ENCODE results near the gene CLIP3. TPM values are rescaled to one million over a fixed set of nuclear protein-coding genes. Genes with fewer than 3 reads are reported as not detected.
A peak's percentile ranks its signal among the peaks of the same experiment; 100 is the strongest.
"Not testable (repeated sequence)": the region's sequence is repeated elsewhere in the genome, so short reads cannot be mapped to it uniquely, and the experiment has no call there.

The CLIP3 gene, protein sequence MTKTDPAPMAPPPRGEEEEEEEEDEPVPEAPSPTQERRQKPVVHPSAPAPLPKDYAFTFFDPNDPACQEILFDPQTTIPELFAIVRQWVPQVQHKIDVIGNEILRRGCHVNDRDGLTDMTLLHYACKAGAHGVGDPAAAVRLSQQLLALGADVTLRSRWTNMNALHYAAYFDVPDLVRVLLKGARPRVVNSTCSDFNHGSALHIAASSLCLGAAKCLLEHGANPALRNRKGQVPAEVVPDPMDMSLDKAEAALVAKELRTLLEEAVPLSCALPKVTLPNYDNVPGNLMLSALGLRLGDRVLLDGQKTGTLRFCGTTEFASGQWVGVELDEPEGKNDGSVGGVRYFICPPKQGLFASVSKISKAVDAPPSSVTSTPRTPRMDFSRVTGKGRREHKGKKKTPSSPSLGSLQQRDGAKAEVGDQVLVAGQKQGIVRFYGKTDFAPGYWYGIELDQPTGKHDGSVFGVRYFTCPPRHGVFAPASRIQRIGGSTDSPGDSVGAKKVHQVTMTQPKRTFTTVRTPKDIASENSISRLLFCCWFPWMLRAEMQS
- total RNA-seq (2014; rRNA removed; shearing (Covaris generic)): 0.45 TPM in 1 of 2 replicates, not detected in the other
- polyA plus RNA-seq (2015; cell fraction: cytosol; rRNA removed): 0.47 and 0.67 TPM in 2 replicates
- 0.91 and 1.1 TPM in 2 replicates for polyA plus RNA-seq (2015; cell fraction: nucleus; rRNA removed)

DNA sequence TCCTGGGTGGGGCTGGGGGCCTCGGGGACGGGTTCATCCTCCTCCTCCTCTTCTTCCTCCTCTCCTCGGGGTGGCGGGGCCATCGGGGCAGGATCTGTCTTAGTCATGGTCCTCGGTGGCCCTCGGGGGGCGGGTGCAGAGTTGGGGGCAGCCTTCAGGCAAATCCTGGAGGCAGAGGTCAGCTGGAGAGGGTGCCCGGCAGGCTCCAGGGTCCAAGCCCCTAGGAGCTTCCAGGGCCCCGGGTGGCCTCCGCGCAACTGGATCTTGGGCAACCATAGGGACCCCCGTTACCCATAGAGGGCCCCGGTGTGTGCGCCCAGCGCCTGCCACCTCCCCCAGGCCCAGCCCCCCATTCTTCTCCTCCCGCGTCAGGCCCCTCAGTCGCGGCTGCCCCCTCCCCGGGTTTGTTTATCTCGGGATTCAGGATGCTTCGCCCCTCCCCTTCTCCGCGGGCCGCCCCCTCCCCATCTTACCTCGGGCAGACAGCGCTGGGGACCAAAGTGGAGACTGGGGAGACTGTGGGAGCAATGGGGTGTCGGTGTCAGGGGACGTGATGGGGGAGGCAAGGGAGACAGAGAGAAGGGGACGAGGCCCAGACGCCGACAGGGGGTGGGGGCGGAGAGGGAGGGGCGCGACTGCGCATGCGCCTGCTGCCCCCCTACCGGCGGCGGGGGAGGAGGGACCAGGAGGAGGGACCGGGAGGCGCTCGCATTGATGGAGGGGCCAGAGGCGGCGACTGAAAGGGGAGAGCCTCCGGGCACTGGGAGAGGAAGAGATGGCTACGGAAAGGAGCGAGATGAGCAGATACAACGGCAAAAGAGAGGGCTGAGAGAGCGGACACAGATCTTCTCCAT is at the start of gene CLIP3:
Gene CLIP3 (minus strand): TSS at position 623 of the 854 bp plus-strand sequence. CDS start 516 bp downstream, at position 107.
- DNase-seq (ENCODE audit: low read depth): no peak

DNA sequence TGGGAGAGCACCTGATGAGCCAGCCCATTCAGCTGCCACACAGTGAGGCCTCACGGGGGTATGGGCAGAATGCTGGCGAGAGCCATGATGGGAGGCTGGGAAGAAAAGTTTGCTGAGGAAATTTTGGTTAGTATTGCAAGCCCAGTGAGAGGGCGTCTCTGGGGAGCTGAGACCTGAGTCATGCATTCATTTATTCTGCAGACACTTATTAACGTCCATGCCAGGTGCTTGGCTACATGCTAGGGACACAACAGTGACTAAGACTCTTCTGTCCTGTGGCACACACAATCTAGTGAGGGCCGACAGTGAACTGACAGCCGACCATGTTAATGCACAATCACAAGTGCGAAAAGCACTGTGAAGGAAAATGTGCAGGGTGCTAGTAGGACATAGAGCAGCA is 49.2 kb upstream of the CLIP3 start:
- no peak for DNase-seq (ENCODE audit: low read depth)

DNA sequence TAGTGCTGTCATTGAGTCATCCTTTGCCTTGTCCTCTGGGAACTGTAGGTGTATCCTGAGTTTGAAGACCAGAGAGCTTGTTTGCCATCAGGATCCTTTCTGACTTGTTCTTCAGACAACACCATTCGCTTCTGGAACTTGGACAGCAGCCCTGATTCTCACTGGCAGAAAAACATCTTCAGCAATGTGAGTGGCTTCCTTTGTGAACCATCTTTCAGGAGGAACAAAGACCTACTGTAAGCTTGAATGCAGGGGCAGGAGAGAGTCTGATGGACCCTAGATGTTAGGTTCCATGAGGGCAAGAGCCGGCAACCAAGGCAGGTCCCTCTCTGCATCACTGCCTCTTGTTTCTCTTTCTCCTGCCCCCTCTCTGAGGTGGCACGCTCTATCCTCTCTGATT is 48.7 kb upstream of the CLIP3 start:
- no peak for DNase-seq (ENCODE audit: low read depth)

DNA sequence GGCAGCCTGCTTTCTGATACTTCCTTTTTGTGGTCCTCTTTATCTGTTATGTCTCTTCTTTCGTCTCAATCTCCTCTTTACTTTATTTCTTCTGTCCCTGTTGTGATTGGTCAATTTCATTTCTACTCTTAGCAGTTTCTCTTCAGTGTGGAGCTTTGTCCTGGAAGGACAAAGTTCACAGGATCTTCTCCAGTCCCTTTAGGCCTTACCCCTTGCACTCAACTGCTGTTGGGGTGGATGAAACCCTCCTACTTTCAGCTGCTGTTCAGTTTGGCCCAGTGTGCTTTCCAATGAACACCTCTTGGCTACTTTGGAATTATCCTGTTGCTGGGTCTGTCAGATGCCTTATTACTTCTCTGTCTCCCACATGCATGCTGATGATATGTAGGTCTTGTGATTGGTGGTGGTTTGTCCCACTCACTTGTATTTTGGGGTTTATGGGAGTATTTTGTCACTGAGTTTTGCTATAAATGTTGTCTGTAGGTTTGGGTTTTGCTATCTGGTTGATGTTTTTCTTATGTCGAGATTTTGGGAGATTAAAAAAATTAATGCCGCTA is 46.8 kb upstream of the CLIP3 start:
- no peak for DNase-seq (ENCODE audit: low read depth)

DNA sequence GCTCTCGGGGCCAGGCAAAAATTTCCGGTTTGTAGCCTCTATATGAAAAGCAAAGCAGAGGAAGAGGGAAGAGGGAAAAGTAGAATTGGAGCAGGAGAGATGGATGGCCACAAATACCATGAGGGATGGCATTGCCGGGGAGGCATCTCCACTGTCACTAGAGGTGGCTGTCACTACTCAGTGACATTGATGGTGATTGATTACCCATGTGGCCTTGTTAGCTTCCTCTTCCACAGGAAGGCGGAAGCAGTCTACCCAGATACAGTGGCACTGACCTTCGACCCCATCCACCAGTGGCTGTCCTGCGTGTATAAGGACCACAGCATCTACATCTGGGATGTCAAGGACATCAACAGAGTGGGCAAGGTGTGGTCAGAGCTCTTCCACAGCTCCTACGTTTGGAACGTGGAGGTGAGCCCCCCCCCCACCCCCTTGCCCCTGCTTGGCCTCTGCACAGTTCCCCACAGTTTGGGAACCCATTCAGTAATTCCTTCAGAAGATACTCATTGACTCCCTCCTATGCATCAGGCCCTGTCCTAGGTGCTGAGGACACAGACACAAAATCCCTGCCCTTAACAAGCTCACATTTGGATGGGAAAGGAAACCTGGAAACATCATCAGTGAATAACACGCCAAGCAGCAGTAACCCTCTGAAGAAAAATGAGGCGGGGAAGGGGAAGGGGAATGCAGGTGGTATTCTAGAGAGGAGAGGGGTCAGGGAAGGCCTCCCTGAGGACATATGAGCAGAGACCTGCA is 40.6 kb upstream of the CLIP3 start:
- DNase-seq (ENCODE audit: low read depth): no peak

DNA sequence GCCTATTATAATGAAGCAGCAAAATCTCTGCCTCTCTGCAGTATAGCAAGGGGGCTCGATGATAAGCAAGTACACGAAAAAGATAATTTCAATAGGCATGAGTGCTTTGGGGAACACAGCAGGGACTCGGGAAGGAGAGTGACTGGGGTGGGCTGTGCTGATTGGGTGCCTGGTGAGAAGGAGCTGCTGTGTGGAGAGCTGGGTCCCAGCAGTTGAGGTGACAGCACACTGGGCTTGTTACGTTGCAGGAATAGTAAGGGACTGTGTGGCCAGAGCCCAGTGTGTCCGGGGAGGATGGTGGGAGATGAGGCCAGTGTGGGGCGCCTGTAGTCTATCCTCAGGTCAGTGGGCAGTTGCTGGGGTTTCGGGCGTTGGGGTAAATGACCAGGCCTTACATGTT is 39.4 kb upstream of the CLIP3 start:
- DNase-seq (ENCODE audit: low read depth): no peak

DNA sequence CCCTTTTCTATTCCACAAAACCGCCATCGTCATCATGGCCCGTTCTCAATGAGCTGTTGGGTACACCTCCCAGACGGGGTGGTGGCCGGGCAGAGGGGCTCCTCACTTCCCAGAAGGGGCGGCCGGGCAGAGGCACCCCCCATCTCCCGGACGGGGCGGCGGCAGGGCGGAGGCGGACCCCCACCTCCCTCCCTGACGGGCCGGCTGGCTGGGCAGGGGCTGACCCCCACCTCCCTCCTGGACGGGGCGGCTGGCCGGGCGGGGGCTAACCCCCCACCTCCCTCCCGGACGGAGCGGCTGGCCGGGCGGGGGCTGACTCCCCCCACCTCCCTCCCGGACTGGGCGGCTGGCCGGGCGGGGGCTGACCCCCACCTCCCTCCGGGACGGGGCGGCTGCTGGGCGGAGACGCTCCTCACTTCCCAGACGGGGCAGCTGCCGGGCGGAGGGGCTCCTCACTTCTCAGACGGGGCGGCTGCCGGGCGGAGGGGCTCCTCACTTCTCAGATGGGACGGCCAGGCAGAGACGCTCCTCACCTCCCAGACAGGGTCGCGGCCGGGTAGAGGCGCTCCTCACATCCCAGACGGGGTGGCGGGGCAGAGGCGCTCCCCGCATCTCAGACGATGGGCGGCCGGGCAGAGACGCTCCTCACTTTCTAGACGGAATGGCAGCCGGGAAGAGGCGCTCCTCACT is 36.3 kb upstream of the CLIP3 start:
- DNase-seq (ENCODE audit: low read depth): not testable (repeated sequence)

DNA sequence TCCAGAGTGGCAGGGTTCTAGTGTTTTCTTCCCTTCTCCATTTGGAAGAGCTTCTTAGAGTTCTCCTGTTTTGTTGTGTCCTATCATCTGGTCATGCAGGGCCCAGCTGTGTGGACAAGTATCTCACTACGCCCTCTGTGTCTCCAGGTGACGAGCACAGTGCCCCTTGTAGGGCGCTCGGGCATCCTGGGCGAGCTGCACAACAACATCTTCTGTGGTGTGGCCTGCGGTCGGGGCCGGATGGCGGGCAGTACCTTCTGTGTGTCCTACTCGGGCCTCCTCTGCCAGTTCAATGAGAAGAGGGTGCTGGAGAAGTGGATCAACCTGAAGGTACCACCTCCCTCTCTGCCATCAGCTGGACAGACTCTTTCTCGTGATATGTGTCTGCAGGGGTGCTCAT is 35.0 kb upstream of the CLIP3 start:
- no peak for DNase-seq (ENCODE audit: low read depth)

DNA sequence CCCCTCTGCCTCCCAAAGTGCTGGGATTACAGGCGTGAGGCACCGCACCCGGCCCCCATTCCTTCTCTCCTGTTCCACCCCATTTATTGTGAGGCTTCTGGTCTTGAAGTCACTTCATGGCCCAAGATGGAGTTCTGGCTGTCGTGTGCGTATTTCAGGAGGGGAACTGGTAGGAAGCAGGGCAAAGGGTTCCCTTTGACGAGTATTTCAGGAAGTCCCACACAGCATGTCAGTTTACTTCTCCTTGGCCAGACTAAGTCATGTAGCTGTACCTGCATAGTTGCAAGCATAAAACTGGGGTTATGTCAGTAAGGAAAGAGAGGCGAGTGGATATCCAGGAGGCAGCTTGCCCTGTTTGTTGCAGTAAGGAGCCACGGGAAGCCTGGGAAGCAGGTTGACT is 32.2 kb upstream of the CLIP3 start:
- DNase-seq (ENCODE audit: low read depth): no peak

DNA sequence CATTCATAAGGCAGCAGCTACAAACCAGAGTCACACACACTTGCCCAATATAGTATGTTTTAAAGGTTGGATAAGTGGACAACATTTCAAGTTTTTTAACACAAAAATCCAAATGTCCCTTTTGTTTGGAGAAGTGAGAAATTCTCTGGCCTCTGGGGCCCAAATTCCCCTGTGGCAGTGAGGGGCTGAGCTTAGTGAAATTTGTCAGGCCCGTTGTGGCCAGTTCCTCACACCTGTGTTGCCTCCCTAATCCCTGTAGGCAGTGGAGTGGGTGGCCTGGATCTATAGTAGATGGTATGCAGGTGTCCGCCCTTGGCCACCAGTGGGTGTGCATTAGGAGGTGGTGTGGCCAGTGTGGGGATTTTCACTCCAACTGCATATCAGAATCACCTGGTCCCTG is 28.7 kb upstream of the CLIP3 start:
- DNase-seq (ENCODE audit: low read depth): no peak

DNA sequence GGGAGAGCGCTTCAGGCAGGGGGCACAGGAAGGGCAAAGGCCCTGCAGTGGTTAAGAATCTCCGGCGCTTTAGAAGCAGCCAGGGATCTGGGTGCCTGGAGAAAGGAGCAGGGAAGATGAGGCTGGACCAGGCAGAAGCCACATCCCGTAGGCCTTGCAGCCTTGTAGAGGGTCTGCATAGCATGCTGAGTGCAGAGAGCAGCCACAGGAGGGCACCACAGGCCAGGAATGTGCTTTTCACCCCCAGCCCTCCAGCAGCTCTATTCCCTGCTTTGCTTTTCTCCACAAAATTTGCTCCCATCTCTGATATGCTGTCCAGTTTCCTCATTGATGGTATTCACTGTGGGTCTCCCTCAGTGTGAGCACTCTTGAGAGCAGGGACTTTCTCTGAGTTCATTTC is 27.8 kb upstream of the CLIP3 start:
- DNase-seq (ENCODE audit: low read depth): peak; percentile 41

DNA sequence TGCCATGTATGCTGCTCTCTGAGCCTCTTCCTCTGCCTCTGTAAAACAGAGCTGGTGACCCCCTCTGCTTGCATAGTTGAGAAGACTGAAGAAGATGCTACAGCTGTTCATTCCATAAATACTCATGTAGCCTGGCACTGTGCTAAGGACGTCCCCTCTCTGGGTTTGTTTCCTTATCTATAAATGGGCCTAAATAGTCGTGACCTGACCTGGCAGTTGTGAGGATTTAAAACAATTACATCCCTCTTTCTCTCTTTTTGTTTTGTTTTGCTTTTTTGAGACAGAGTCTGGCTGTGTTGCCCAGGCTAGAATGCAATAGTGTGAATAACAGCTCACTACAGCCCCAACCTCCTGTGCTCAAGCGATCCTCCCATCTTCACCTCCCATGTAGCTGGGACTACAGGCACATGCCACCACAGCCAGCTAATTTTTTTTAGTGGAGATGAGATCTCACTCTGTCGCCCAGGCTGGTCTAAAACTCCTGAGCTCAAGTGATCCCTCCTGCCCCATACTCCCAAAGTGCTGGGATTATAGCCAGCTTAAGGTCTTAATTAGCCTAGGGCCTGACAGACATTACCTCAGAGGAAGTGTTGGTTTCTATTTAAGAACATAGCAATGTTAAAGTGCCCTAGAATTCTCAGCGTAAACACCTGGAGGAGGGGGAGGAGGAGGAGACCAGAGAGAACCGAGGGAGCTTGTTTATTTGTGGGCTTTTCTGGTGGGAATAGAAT is 26.7 kb upstream of the CLIP3 start:
- DNase-seq (ENCODE audit: low read depth): no peak

DNA sequence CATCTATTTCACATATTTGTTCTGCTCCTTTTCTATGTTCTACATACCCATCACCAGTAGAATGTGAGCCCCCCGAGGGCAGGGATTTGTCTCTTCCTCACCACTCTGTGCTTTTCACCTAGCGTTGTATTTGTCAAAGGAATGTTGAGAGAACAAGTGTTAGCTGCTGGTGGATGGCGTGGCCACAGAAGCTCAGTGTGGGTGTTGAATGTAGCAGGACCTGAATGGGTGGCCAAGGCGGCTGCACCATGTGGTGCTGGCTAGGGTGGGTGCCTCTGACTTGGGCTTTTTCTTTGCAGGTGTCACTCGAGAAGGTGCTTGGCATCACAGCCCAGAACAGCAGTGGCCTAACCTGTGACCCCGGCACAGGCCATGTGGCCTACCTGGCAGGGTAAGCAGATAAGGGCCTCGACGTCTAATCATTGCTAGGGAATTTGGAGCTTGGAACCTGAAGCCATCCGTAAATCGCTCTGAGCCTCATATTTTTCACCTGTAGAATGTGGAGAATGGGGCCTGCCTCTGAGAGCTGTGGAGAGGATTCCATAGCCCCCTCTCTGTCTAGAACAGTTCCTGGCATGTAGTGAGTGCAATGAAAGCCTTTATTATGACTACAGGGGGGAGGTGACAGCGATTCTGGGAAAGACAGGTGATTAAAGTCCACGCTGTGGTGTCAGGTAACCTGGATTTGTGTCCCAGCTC is 26.0 kb upstream of the CLIP3 start:
- no peak for DNase-seq (ENCODE audit: low read depth)

DNA sequence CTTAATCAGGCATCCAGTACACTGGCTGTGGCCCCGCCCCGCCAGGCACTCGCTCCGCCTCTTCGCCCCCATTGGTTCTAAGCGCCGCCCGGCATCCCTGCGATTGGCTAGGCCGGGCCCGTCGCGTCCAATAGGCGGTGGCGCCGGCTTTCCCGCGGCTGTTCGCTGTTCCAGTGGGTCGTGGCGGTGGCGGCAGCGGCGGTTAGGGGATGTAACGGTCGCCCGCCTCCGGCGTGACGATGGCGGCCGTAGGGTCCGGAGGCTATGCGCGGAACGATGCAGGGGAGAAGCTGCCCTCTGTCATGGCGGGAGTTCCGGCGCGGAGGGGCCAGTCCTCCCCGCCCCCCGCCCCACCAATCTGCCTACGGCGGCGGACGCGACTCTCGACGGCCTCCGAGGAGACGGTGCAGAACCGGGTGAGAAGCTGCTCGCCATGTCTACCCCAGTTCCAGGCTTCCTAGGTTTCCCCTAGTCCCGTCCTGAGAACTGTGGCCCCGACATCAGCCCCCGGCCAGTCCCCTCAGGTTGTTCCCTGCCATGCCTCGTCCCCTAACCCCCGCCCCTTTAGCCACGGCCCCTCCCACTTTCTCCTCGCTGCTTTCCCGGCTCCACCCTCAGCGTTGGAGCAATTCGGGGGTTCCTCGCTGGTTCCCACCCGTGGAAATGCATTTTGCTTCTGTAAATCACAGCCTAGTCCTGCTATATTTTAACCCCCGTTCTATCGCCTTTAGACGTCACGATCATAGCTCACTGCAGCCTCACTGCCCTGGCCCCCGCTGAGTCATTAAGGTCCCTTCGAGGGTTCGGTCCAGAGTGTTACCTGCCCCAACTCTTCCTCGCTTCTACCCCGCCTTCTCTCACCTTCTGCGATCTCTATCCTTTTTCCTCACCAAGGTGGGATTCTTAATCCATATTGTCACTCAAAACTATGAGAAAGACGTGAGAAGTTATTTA is 22.3 kb upstream of the CLIP3 start, which contains the start of gene WDR62:
Gene WDR62 (plus strand): TSS at position 165 of the 954 bp plus-strand sequence. CDS start 75 bp downstream, at position 240.
- no peak for DNase-seq (ENCODE audit: low read depth)

DNA sequence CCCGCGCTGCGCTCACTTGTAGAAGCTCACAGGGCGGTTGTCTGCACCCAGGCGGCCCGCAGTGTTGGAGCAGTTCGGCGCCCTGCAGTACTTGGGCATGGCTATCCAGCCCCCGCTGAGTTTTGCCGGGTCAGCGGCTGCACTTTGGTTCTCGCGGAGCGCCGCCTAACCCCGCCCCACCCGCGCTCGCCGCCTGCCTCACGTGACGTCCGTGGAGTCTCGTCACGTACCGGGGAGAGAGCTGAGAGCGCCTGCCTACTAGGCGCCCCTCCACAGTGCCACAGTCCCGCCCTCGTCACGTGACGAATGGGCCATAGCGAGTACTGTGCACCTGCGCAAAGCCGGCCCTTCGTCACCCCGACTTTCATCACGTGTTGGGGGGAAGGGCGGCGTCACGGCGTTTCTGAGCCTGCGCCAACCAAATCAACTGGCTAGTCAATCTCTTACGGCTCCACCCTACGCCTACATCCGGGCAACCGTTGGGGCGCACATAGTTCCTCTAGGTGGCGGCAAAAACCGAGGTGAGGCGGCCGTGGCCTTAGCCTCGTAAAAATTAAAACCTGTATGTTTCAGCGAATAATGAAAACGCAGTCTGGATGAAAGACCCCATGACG is 21.6 kb upstream of the CLIP3 start, which contains the start of gene THAP8:
Gene THAP8 (minus strand): TSS at position 167 of the 614 bp plus-strand sequence. CDS start 68 bp downstream, at position 99.
- peak; percentile 99 for DNase-seq (ENCODE audit: low read depth)

DNA sequence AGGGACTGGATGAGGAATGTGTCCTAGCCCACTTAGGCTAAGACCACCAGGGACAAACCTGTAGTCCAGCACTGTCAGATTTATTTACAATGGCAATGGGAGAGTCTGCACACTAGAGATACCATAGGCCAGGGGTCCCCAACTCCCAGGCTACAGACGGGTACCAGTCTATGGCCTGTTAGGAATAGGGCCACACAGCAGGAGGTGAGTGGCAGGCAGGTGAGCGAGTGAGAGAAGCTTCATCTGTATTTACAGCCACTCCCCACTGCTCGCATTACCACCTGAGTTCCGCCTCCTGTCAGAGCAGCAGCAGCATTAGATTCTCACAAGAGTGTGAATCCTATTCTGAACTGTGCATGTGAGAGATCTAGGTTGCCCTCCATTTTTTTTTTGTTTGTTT is 19.0 kb upstream of the CLIP3 start:
- no peak for DNase-seq (ENCODE audit: low read depth)

DNA sequence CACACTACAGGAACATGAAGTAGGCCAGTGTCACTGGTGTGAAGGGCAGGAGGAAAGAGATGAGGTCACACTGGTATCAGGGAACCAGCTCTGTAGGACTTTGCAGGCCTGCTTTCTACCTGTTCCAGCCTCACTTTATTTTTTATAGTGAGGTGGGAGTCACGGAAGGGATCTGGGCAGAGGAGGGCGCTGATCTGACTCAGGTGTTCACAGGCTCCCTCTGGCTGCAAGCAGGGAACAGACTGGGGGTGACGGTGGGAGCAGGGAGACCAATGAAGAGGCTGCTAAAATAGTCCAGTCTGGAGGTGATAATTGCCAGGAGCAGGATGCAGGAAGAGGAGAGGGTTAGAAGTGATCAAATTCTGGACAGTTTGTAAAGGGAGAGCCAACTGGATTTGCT is 18.6 kb upstream of the CLIP3 start:
- DNase-seq (ENCODE audit: low read depth): no peak

All from HT1080 (cell line).